Measurements from ENCODE around the gene GAA.

DNA sequence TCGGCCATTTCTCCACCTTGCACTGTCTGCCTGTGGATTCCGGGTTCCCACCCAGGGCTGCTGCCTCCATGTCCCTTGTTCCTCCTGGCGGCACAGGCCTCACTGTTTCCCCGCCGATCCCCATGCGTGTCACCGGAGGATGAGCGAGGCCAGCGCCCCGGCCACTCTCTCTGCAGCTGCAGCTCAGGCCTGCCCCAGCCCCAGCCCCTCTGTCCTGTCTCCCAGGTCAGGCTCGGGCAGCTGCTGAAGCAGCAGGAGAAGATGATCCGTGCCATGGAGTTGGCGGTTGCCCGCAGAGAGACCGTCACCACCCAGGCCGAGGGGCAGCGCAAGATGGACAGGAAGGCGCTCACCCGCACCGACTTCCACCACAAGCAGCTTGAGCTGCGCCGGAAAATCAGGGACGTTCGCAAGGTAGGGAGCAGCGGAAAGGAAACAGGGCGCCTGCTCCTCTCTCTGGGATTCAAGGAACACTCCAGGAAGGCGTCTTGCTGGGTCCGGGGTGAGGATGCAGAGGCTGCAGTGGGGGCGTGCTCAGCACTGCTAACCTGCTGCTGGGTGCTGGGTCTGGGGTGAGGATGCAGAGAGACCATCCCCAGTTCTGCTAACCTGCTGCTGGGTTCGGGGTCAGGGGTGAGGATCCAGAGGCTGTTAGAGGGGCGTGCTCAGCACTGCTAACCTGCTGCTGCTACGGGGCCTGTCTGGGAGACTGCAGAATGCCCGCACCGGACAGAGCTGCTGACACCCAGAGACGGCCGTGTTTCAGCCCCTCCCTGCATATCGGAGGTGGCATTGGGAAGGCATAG lies 6.1 kb upstream of the GAA start:
- no peak for TF ChIP-seq POLR2A (IDR thresholded peaks at IDR 0.05)
- TF ChIP-seq, protein P1, sequence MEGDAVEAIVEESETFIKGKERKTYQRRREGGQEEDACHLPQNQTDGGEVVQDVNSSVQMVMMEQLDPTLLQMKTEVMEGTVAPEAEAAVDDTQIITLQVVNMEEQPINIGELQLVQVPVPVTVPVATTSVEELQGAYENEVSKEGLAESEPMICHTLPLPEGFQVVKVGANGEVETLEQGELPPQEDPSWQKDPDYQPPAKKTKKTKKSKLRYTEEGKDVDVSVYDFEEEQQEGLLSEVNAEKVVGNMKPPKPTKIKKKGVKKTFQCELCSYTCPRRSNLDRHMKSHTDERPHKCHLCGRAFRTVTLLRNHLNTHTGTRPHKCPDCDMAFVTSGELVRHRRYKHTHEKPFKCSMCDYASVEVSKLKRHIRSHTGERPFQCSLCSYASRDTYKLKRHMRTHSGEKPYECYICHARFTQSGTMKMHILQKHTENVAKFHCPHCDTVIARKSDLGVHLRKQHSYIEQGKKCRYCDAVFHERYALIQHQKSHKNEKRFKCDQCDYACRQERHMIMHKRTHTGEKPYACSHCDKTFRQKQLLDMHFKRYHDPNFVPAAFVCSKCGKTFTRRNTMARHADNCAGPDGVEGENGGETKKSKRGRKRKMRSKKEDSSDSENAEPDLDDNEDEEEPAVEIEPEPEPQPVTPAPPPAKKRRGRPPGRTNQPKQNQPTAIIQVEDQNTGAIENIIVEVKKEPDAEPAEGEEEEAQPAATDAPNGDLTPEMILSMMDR (IDR thresholded peaks at IDR 0.05): no peak
- no peak for TF ChIP-seq POLR2AphosphoS5 (IDR thresholded peaks at IDR 0.05)

All from breast epithelium (tissue), 3 donors.